Coronary artery (tissue), 2 donors: ENCODE measurements around the gene VPS26B.
A peak's percentile ranks its signal among the peaks of the same experiment; 100 is the strongest.
"Not testable (repeated sequence)": the region's sequence is repeated elsewhere in the genome, so short reads cannot be mapped to it uniquely, and the experiment has no call there.

Experiments
- DNase-seq: peaks from one replicate; pipeline ENCODE4 v3.0.0-alpha.2; 2017; ENCODE audit warnings: low spot score
- H3K27ac ChIP-seq, 2 donors: fragments of 200-600 bp; sonication (generic); one replicate each; pipeline ENCODE4 v1.5.1; 2016 to 2019
- H3K4me3 ChIP-seq: fragments of 200-600 bp; sonication (generic); 2 replicates; pipeline ENCODE4 v1.5.1; 2016; ENCODE audit warnings: mild to moderate bottlenecking, moderate library complexity
- CTCF ChIP-seq: fragments of 200-600 bp; sonication (generic); IDR thresholded peaks from one replicate; pipeline ENCODE4 v1.5.1; 2019; ENCODE audit warnings: antibody characterized with exemption

Gene VPS26B

GRCh38 chr11:134282121-134283045 lies 57.9 kb downstream of the VPS26B start:
- no peak for DNase-seq
- Histone ChIP-seq H3K4me3 (no peak overlapping the region), H3K27ac (no peak overlapping the region)
- TF ChIP-seq CTCF: no peak

DNA sequence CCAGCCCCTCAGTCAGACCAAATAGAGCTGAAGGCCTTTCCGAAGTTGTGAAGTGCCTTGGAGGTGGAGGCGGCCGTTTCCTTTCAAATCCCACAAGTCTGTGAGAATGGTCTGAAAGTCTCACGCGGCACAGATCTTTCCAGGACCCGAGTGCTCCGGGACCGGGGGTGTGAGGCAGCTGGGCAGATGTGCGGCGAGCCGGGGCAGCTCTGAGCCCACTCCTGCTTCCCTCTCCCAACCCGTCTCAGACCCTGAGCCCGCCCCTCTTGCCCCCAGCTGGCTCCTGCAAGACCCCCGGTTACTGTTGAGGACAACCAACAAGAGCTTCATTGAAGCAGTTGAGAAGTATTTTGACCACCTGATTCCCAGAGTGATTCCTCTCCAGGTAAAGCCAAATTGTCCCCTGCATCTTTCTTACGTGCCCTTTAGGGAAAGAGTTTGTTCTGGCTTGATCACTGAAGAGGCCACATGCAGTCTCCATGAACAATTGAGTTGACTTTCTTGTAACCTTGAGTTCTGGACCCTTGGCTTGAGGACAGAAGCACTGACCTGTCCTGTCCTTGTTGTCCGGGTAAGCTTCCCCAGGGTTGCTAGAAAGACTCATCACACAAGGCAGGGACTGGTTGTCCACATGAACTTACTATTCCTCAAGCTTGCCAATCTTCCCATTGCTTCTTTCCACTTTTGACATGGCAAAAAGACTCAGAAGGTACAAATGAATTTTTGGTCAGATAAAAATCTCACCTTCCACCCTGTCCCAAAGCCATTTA lies 59.2 kb downstream of the VPS26B start:
- no peak overlapping the region for H3K27ac ChIP-seq
- no peak for TF ChIP-seq CTCF
- no peak for DNase-seq

DNA sequence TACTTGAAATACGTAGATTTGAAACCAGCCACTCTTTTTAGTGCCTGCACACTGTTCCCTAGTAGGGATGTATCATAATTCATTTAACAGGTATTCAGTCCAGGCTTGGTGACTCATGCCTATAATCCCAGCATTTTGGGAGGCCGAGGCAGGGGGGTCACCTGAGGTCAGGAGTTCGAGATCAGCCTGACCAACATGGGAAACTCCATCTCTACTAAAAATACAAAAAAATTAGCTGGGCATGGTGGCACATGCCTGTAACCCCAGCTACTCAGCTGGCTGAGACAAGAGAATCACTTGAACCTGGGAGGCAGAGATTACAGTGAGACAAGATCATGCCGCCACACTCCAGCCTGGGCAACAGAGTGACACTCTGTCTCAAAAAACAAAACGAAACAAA lies 59.9 kb downstream of the VPS26B start:
- not testable (repeated sequence) for H3K27ac ChIP-seq, DNase-seq, H3K4me3 ChIP-seq

More for the DNA sequence above, 59.2 kb downstream of the VPS26B start:
- H3K4me3 ChIP-seq: no peak overlapping the region

GRCh38 chr11:134287561-134287960 lies 63.1 kb downstream of the VPS26B start:
- DNase-seq: no peak
- no peak for TF ChIP-seq CTCF
- H3K4me3 ChIP-seq: no peak overlapping the region
- H3K27ac ChIP-seq: no peak overlapping the region

DNA sequence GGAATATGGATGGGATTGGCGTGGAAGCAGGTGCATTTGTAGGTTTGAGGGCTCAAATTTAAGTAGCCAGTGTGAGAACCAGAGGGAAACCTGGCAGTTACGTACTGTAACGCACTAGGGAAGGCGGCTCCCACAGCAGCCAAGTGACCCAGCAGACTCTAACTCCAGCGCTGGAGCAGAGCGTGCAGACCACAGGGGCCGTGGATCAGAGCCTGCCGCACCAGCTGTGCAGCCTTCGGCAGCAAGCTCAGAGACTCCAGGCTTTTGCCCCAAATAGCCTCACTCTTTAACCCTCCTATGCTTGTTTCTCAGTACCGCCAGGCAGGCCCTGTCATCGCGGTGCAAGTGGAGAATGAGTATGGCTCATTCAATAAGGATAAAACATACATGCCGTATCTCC lies 64.0 kb downstream of the VPS26B start:
- TF ChIP-seq CTCF: no peak
- Histone ChIP-seq H3K4me3 (no peak overlapping the region), H3K27ac (no peak overlapping the region)
- no peak for DNase-seq

GRCh38 chr11:134289167-134289566 lies 64.7 kb downstream of the VPS26B start:
- no peak for TF ChIP-seq CTCF
- no peak overlapping the region for H3K4me3 ChIP-seq
- H3K27ac ChIP-seq: no peak overlapping the region
- no peak for DNase-seq

- peak overlapping the region; percentile 30 for H3K4me3 ChIP-seq
- no peak for DNase-seq
- H3K27ac ChIP-seq: no peak overlapping the region
- TF ChIP-seq CTCF: no peak
These were observed 65.3 kb downstream of the VPS26B start for GRCh38 chr11:134289789-134290188.
